WTC11 (cell line): Measurements from ENCODE around the gene PLCG2. TPM values are rescaled to one million over a fixed set of nuclear protein-coding genes. Genes with fewer than 3 reads are reported as not detected.
A peak's percentile ranks its signal among the peaks of the same experiment; 100 is the strongest.

Experiments
- ATAC-seq: fragments of 200-7000 bp; cut with Tn5 transposase; 2 replicates; pipeline ENCODE4 v1.10.0; 2021; ENCODE audit warnings: mild to moderate bottlenecking, moderate library complexity
- CTCF ChIA-PET: fragments of 300-600 bp; sonication (Branson Sonifier 250); formaldehyde crosslinking; loops from one replicate; lab custom pipeline; 2021; ENCODE audit warnings: antibody characterized with exemption; lab: Charles Lee
- POLR2A ChIA-PET: fragments of 350-600 bp; sonication (Branson Sonifier 250); formaldehyde crosslinking; loops from one replicate; lab custom pipeline; 2021; ENCODE audit warnings: antibody characterized with exemption; lab: Charles Lee
- DNase-seq: peaks from one replicate; pipeline ENCODE4 v3.0.0; 2021; ENCODE audit warnings: low spot score
- H3K27ac Mint-ChIP-seq: 2 replicates; pipeline ENCODE4 v1.8.0; 2021; ENCODE audit warnings: mixed read lengths
- H3K27me3 Mint-ChIP-seq: 2 replicates; pipeline ENCODE4 v1.8.0; 2021; ENCODE audit warnings: low read depth, mild to moderate bottlenecking, moderate library complexity, mixed read lengths
- H3K36me3 Mint-ChIP-seq: 2 replicates; pipeline ENCODE4 v1.8.0; 2021; ENCODE audit warnings: mixed read lengths
- H3K4me1 Mint-ChIP-seq: 2 replicates; pipeline ENCODE4 v1.8.0; 2022; ENCODE audit warnings: mixed read lengths
- H3K4me3 Mint-ChIP-seq: 2 replicates; pipeline ENCODE4 v1.8.0; 2021; ENCODE audit warnings: mild to moderate bottlenecking, moderate library complexity, mixed read lengths
- H3K9me3 Mint-ChIP-seq: 2 replicates; pipeline ENCODE4 v1.8.0; 2021; ENCODE audit warnings: mixed read lengths
- EMX1 ChIP-seq: fragments of 250-450 bp; sonication (Bioruptor Pico); IDR thresholded peaks from 2 replicates; pipeline ENCODE4 v1.8.0; 2021; ENCODE audit warnings: mild to moderate bottlenecking
- JAZF1 ChIP-seq: fragments of 250-450 bp; sonication (Bioruptor Pico); IDR thresholded peaks from 2 replicates; pipeline ENCODE4 v1.9.0; 2021; ENCODE audit warnings: moderate library complexity, mild to moderate bottlenecking, inconsistent platforms
- NR3C1 ChIP-seq: sonication (generic); formaldehyde crosslinking; conservative IDR thresholded peaks from 2 replicates; pipeline ENCODE4 v1.8.1; 2023; ENCODE audit warnings: low read depth, mild to moderate bottlenecking, missing genetic modification reagents
- PRRX2 ChIP-seq: fragments of 250-450 bp; sonication (Bioruptor Pico); IDR thresholded peaks from 2 replicates; pipeline ENCODE4 v1.8.0; 2021; ENCODE audit warnings: mild to moderate bottlenecking
- RELA ChIP-seq: sonication (generic); formaldehyde crosslinking; IDR thresholded peaks from 2 replicates; pipeline ENCODE4 v1.8.1; 2022; ENCODE audit warnings: missing genetic modification reagents, mild to moderate bottlenecking, borderline replicate concordance
- SMAD4 ChIP-seq: sonication (generic); formaldehyde crosslinking; IDR thresholded peaks from 2 replicates; pipeline ENCODE4 v1.8.0; 2022; ENCODE audit warnings: mild to moderate bottlenecking, missing genetic modification reagents
- TEAD1 ChIP-seq: sonication (generic); formaldehyde crosslinking; IDR thresholded peaks from 2 replicates; pipeline ENCODE4 v1.8.0; 2022; ENCODE audit warnings: mild to moderate bottlenecking, missing genetic modification reagents
- ZBTB21 ChIP-seq: sonication (generic); formaldehyde crosslinking; IDR thresholded peaks from 2 replicates; pipeline ENCODE4 v1.8.1; 2023; ENCODE audit warnings: mild to moderate bottlenecking, missing genetic modification reagents, borderline replicate concordance
- total RNA-seq: library from RNA; stranded (reverse); gene quantifications from 3 replicates; pipeline ENCODE4 v1.2.3, GENCODE V29; 2021
- TF ChIP-seq, protein P1 (sequence below): sonication (generic); formaldehyde crosslinking; IDR thresholded peaks from 2 replicates; pipeline ENCODE4 v1.8.1; 2022; ENCODE audit warnings: mild to moderate bottlenecking, moderate library complexity, missing genetic modification reagents
- TF ChIP-seq, protein P2 (sequence below): sonication (generic); formaldehyde crosslinking; IDR thresholded peaks from 2 replicates; pipeline ENCODE4 v1.8.0; 2023; ENCODE audit warnings: mild to moderate bottlenecking, missing genetic modification reagents
- TF ChIP-seq, protein P3 (sequence below): sonication (generic); formaldehyde crosslinking; IDR thresholded peaks from 2 replicates; pipeline ENCODE4 v1.8.1; 2022; ENCODE audit warnings: low read depth, mild to moderate bottlenecking, moderate library complexity, missing genetic modification reagents, borderline replicate concordance
- TF ChIP-seq, protein P4 (sequence below): sonication (generic); formaldehyde crosslinking; IDR thresholded peaks from 2 replicates; pipeline ENCODE4 v1.8.0; 2022; ENCODE audit warnings: mild to moderate bottlenecking, missing genetic modification reagents
- TF ChIP-seq, protein P5 (sequence below): sonication (generic); formaldehyde crosslinking; IDR thresholded peaks from 2 replicates; pipeline ENCODE4 v1.8.1; 2023; ENCODE audit warnings: mild to moderate bottlenecking, missing genetic modification reagents, moderate library complexity
- TF ChIP-seq, protein P6 (sequence below): sonication (generic); formaldehyde crosslinking; IDR thresholded peaks from 2 replicates; pipeline ENCODE4 v1.8.1; 2023; ENCODE audit warnings: mild to moderate bottlenecking, moderate library complexity, missing genetic modification reagents
- TF ChIP-seq, protein P7 (sequence below): fragments of 250-450 bp; sonication (Bioruptor Pico); IDR thresholded peaks from 2 replicates; pipeline ENCODE4 v1.9.0; 2021; ENCODE audit warnings: mild to moderate bottlenecking

PLCG2 gene
- total RNA-seq, 1 experiment from 2014 or later = 7.0 TPM

DNA sequence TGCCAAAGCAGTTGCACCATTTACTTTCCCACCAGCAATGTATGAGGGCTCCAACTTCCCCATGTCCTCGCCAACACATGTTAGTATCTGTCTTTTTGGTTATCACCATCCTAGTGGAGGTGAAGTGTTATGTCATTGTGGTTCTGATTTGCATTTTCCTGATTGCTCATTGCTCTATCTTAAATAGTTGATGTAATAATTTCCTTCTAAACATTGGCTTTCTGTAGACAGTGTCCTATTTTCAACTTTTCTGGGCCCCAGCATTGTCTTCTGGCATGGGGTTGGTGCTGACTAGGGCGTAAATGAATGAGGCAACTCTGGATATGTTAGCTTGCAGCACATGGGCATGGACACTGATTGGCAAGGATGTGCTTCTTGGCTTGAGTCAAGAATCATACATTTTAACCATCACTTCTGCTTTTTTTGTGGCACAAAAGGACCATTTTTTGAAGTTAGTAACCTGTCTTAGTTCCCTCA lies 25.1 kb downstream of the PLCG2 start:
- H3K9me3 Mint-ChIP-seq = no peaks in the 10 kb centered on the region
- no peaks in the 10 kb centered on the region for H3K27me3 Mint-ChIP-seq
- no peaks in the 10 kb centered on the region for H3K36me3 Mint-ChIP-seq
- no peak overlapping the region for H3K27ac Mint-ChIP-seq
- no peak for DNase-seq
- no peak overlapping the region for H3K4me3 Mint-ChIP-seq
- ChIA-PET POLR2A (no interaction called here), CTCF (no interaction called here)
- ATAC-seq = no peak
- TF ChIP-seq PRRX2 (CRISPR knock-in tag) (no peak), ZBTB21 (no peak), NR3C1 (CRISPR knock-in tag) (no peak), SMAD4 (CRISPR knock-in tag) (no peak), TEAD1 (CRISPR knock-in tag) (no peak)
- TF ChIP-seq, protein P1, sequence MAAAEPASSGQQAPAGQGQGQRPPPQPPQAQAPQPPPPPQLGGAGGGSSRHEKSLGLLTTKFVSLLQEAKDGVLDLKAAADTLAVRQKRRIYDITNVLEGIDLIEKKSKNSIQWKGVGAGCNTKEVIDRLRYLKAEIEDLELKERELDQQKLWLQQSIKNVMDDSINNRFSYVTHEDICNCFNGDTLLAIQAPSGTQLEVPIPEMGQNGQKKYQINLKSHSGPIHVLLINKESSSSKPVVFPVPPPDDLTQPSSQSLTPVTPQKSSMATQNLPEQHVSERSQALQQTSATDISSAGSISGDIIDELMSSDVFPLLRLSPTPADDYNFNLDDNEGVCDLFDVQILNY (CRISPR knock-in tag) = no peak
- TF ChIP-seq, protein P2, sequence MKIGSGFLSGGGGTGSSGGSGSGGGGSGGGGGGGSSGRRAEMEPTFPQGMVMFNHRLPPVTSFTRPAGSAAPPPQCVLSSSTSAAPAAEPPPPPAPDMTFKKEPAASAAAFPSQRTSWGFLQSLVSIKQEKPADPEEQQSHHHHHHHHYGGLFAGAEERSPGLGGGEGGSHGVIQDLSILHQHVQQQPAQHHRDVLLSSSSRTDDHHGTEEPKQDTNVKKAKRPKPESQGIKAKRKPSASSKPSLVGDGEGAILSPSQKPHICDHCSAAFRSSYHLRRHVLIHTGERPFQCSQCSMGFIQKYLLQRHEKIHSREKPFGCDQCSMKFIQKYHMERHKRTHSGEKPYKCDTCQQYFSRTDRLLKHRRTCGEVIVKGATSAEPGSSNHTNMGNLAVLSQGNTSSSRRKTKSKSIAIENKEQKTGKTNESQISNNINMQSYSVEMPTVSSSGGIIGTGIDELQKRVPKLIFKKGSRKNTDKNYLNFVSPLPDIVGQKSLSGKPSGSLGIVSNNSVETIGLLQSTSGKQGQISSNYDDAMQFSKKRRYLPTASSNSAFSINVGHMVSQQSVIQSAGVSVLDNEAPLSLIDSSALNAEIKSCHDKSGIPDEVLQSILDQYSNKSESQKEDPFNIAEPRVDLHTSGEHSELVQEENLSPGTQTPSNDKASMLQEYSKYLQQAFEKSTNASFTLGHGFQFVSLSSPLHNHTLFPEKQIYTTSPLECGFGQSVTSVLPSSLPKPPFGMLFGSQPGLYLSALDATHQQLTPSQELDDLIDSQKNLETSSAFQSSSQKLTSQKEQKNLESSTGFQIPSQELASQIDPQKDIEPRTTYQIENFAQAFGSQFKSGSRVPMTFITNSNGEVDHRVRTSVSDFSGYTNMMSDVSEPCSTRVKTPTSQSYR (CRISPR knock-in tag) = no peak
- TF ChIP-seq, protein P3, sequence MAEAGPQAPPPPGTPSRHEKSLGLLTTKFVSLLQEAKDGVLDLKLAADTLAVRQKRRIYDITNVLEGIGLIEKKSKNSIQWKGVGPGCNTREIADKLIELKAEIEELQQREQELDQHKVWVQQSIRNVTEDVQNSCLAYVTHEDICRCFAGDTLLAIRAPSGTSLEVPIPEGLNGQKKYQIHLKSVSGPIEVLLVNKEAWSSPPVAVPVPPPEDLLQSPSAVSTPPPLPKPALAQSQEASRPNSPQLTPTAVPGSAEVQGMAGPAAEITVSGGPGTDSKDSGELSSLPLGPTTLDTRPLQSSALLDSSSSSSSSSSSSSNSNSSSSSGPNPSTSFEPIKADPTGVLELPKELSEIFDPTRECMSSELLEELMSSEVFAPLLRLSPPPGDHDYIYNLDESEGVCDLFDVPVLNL (CRISPR knock-in tag) = no peak
- TF ChIP-seq, all 79 proteins: peak for 0
- H3K4me1 Mint-ChIP-seq = peaks cover 7% of the 10 kb centered on the region

DNA sequence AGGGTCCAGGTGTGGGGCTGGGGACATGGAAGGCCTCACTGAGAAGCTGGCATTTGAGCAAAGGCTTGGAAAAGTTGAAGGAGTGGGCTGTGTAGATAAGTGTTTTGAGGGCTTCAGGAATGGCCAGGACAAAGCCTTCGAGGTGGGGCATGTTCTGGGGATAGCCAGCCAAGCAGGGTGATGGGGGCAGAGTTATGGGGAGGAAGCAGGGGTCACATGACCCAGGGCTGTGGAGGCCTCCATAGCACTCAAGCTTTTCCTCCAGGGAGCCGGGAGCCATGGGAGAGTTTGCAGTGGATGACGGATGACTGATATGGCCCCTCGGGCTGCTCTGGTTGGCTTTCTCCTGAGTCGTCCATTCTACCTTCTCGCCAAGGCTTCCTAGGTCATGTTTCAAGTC lies 27.6 kb downstream of the PLCG2 start:
- ATAC-seq (no peak), DNase-seq (no peak)
- Mint-ChIP-seq H3K4me1 (peaks cover 7% of the 10 kb centered on the region), H3K9me3 (no peaks in the 10 kb centered on the region), H3K27ac (no peak overlapping the region), H3K4me3 (no peak overlapping the region), H3K27me3 (no peaks in the 10 kb centered on the region), H3K36me3 (no peaks in the 10 kb centered on the region)
- CTCF ChIA-PET = interaction anchor here (1.1 kb wide), 1 partner anchor 67 kb away, joined by 3 read pairs; no protein-coding TSS in a partner anchor
- TF ChIP-seq, protein P4, sequence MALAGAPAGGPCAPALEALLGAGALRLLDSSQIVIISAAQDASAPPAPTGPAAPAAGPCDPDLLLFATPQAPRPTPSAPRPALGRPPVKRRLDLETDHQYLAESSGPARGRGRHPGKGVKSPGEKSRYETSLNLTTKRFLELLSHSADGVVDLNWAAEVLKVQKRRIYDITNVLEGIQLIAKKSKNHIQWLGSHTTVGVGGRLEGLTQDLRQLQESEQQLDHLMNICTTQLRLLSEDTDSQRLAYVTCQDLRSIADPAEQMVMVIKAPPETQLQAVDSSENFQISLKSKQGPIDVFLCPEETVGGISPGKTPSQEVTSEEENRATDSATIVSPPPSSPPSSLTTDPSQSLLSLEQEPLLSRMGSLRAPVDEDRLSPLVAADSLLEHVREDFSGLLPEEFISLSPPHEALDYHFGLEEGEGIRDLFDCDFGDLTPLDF (CRISPR knock-in tag) = no peak
- no peak for TF ChIP-seq RELA (CRISPR knock-in tag)
- TF ChIP-seq, protein P5, sequence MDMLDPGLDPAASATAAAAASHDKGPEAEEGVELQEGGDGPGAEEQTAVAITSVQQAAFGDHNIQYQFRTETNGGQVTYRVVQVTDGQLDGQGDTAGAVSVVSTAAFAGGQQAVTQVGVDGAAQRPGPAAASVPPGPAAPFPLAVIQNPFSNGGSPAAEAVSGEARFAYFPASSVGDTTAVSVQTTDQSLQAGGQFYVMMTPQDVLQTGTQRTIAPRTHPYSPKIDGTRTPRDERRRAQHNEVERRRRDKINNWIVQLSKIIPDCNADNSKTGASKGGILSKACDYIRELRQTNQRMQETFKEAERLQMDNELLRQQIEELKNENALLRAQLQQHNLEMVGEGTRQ (CRISPR knock-in tag) = peak; percentile 21; the same call in 1 of the 2 replicates
- POLR2A ChIA-PET = no interaction called here

DNA sequence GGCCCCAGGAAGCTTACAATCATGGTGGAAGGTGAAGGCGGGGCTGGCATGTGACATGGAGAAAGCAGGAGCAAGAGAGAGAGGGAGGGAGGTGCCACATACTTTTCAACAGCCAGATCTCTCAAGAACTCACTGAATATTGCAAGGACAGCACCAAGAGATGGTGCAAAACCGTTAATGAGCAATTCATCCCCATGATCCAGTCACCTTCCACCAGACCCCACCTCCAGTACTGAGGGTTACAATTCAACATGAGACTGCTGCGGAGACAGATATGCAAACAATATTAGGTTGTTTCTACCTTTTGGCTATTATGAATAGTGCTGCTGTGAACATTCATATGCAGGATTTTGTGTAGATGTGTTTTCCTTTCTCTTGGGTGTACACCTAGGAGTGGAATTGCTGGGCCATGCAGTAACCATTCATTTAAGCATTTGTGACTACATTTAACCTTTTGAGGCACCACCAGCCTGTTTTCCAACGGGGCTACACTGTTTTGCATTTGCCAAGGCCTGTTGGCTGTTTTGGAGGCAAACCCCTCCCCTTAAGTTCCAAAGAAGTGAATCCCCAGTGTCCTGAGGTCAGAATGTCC lies 28.8 kb downstream of the PLCG2 start:
- Mint-ChIP-seq H3K4me1 (peaks cover 7% of the 10 kb centered on the region), H3K4me3 (no peak overlapping the region), H3K36me3 (no peaks in the 10 kb centered on the region), H3K27me3 (no peaks in the 10 kb centered on the region), H3K9me3 (peaks cover 7% of the 10 kb centered on the region), H3K27ac (no peak overlapping the region)
- DNase-seq (no peak), ATAC-seq (no peak)
- ChIA-PET CTCF (interaction anchor here (1.2 kb wide), 1 partner anchor 48 kb away, joined by 3 read pairs; no protein-coding TSS in a partner anchor), POLR2A (interaction anchor here (0.5 kb wide), 1 partner anchor 78 kb away, joined by 3 read pairs; no protein-coding TSS in a partner anchor)
- TF ChIP-seq, protein P6, sequence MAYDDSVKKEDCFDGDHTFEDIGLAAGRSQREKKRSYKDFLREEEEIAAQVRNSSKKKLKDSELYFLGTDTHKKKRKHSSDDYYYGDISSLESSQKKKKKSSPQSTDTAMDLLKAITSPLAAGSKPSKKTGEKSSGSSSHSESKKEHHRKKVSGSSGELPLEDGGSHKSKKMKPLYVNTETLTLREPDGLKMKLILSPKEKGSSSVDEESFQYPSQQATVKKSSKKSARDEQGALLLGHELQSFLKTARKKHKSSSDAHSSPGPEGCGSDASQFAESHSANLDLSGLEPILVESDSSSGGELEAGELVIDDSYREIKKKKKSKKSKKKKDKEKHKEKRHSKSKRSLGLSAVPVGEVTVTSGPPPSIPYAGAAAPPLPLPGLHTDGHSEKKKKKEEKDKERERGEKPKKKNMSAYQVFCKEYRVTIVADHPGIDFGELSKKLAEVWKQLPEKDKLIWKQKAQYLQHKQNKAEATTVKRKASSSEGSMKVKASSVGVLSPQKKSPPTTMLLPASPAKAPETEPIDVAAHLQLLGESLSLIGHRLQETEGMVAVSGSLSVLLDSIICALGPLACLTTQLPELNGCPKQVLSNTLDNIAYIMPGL (CRISPR knock-in tag) = no peak
- TF ChIP-seq ZBTB21 (no peak), EMX1 (CRISPR knock-in tag) (no peak), JAZF1 (CRISPR knock-in tag) (no peak)
- TF ChIP-seq, protein P3 (CRISPR knock-in tag) = no peak
- TF ChIP-seq, protein P7, sequence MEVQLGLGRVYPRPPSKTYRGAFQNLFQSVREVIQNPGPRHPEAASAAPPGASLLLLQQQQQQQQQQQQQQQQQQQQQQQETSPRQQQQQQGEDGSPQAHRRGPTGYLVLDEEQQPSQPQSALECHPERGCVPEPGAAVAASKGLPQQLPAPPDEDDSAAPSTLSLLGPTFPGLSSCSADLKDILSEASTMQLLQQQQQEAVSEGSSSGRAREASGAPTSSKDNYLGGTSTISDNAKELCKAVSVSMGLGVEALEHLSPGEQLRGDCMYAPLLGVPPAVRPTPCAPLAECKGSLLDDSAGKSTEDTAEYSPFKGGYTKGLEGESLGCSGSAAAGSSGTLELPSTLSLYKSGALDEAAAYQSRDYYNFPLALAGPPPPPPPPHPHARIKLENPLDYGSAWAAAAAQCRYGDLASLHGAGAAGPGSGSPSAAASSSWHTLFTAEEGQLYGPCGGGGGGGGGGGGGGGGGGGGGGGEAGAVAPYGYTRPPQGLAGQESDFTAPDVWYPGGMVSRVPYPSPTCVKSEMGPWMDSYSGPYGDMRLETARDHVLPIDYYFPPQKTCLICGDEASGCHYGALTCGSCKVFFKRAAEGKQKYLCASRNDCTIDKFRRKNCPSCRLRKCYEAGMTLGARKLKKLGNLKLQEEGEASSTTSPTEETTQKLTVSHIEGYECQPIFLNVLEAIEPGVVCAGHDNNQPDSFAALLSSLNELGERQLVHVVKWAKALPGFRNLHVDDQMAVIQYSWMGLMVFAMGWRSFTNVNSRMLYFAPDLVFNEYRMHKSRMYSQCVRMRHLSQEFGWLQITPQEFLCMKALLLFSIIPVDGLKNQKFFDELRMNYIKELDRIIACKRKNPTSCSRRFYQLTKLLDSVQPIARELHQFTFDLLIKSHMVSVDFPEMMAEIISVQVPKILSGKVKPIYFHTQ (CRISPR knock-in tag) = no peak
